ENCODE measurements around the gene CCNB2.

Gene CCNB2

GRCh38 chr15:59131456-59131855 is 26.5 kb downstream of the CCNB2 start:
- no peak for DNase-seq (ENCODE audit: low read depth)
- H3K4me3 ChIP-seq (ENCODE audit: low read depth, low read length): no peak overlapping the region
- no peak for TF ChIP-seq CTCF (IDR thresholded peaks at IDR 0.05; ENCODE audit: low read depth, low read length, missing control alignments)

- no peak overlapping the region for H3K4me3 ChIP-seq (ENCODE audit: low read depth, low read length)
- no peak for DNase-seq (ENCODE audit: low read depth)
- no peak for TF ChIP-seq CTCF (IDR thresholded peaks at IDR 0.05; ENCODE audit: low read depth, low read length, missing control alignments)
Observed at GRCh38 chr15:59131969-59132562, 27.1 kb downstream of the CCNB2 start.

GRCh38 chr15:59133929-59134427 is 29.0 kb downstream of the CCNB2 start:
- H3K4me3 ChIP-seq (ENCODE audit: low read depth, low read length): no peak overlapping the region
- DNase-seq (ENCODE audit: low read depth): no peak
- TF ChIP-seq CTCF (IDR thresholded peaks at IDR 0.05; ENCODE audit: low read depth, low read length, missing control alignments): no peak

GRCh38 chr15:59137566-59137965 is 32.6 kb downstream of the CCNB2 start:
- DNase-seq (ENCODE audit: low read depth): no peak
- H3K4me3 ChIP-seq (ENCODE audit: low read depth, low read length): no peak overlapping the region
- TF ChIP-seq CTCF (IDR thresholded peaks at IDR 0.05; ENCODE audit: low read depth, low read length, missing control alignments): no peak

- peak; percentile 87 for TF ChIP-seq CTCF (IDR thresholded peaks at IDR 0.05; ENCODE audit: low read depth, low read length, missing control alignments)
- H3K4me3 ChIP-seq (ENCODE audit: low read depth, low read length): no peak overlapping the region
- peak; percentile 35 for DNase-seq (ENCODE audit: low read depth)
Observed at GRCh38 chr15:59138243-59138642, 33.3 kb downstream of the CCNB2 start.

- no peak overlapping the region for H3K4me3 ChIP-seq (ENCODE audit: low read depth, low read length)
- DNase-seq (ENCODE audit: low read depth): no peak
- no peak for TF ChIP-seq CTCF (IDR thresholded peaks at IDR 0.05; ENCODE audit: low read depth, low read length, missing control alignments)
Observed at GRCh38 chr15:59140422-59141226, 35.7 kb downstream of the CCNB2 start.
